LHCN-M2 (cell line): ENCODE results near the gene GALT. TPM values are rescaled to one million over a fixed set of nuclear protein-coding genes. Genes with fewer than 3 reads are reported as not detected.
A peak's percentile ranks its signal among the peaks of the same experiment; 100 is the strongest.
"Not testable (repeated sequence)": the region's sequence is repeated elsewhere in the genome, so short reads cannot be mapped to it uniquely, and the experiment has no call there.

Source experiments
- DNase-seq: peaks from one replicate; pipeline ENCODE4 v3.0.0-alpha.2; 2012; ENCODE audit warnings: low read depth
- total RNA-seq: library from RNA; depleted of rRNA; stranded (reverse); fragments of >200 nt; gene quantifications from 2 replicates; pipeline ENCODE4 v1.2.3, GENCODE V29; 2014

Gene GALT
- total RNA-seq, 1 experiment from 2014 or later = 29.6 TPM

DNA sequence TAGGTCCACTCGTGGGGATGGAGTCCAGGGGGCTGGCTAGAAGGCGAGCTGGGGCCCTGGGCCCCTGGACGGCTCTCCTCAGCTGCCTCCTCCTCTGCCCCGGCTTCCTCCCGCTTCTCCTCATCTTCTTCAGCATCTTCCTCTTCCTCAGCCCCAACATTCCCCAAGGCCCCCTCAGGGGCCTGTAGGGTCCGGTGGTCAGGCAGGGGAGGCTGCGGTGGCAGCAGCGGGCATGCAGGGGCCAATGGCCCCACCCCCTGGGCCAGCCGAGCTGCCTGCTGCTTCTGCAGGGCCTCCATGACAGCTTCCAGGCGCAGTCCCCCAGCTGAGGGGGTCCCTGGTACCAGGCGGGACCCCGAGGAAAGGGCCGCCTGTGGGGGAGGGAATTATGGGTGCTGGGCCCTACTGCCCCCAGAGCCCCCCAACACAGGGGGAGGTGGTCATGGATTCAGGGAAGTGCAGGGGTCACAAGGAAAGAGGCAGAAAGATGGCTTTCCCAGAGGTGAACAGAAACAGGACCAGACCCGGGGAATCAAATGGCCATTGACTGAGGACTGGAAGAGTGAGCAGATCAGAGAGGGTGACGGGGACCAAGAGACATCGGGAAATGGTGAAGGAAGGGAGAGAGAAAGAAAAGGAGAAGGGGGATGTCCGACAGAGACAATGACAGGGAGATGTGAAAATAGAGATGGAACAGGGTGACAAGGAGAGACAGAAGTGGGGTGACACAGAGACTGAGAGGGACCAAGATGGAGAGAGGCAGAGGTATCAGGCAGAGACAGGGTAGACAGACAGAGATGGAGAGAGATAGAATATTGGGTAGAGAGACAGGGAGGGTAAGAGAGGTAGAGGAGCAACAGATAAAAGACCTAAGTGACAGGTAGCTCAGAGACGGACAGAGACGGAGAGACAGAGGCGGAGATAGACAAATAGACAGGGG, 18.5 kb upstream of the GALT start:
- DNase-seq = no peak

DNA sequence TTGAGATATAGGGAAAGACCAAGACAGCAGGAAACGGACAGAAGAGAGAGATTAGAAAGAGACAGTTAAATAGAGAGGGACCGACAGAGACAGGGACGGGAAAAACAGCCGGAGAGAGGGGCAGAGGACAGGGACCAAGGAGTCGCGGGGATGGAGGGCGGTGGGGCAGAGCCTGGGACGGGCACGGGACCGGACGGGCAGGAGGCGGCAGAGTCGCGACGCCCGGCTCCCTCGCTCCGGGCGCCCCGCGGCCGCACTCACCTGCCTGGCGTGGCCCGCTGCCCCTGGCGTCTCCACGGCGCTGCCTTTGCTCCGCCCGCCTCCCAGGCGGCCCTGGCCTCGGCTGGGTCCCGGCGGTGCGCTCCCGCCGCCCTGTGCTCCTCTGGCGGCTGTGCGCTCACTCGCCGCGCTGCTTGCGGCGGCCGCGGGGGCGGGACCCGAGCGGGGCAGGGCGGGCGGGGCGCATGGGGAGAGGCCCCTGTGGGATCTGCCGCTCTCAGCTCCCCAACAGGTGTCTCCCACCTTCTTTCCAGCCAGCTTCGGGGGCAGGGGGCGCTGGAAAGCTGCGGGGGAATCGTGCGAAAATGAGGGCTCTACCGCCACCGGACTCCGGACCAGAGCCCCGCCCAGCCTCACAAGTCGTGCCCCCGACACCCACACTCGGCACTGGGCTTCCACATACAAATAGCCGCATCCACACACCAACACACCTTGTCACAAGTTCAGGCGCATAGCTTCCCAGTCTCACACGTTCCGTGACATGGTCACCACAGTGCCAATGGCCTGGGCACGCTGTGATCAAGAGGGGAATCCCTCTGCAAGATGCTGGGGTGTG, 17.6 kb upstream of the GALT start, which contains the start of gene ARID3C:
Gene ARID3C, minus strand, starts transcription at position 411 of the 835 bp plus-strand sequence. CDS start 1,052 bp downstream, outside the sequence.
- no peak for DNase-seq

DNA sequence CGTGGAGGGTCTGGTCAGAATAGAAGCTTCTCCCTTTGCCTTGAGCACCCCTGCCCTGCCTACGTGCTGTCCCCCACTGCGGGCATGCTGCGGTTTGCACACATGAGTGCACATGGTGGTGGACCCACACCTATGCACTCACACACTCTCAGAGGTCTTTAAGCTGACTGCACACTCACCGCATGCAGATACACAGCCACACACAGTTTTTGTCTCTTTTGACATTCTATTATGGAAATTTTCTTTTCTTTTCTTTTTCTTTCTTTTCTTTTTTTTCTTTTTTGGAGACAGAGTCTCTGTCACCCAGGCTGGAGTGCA, 17.0 kb upstream of the GALT start:
- DNase-seq = no peak

DNA sequence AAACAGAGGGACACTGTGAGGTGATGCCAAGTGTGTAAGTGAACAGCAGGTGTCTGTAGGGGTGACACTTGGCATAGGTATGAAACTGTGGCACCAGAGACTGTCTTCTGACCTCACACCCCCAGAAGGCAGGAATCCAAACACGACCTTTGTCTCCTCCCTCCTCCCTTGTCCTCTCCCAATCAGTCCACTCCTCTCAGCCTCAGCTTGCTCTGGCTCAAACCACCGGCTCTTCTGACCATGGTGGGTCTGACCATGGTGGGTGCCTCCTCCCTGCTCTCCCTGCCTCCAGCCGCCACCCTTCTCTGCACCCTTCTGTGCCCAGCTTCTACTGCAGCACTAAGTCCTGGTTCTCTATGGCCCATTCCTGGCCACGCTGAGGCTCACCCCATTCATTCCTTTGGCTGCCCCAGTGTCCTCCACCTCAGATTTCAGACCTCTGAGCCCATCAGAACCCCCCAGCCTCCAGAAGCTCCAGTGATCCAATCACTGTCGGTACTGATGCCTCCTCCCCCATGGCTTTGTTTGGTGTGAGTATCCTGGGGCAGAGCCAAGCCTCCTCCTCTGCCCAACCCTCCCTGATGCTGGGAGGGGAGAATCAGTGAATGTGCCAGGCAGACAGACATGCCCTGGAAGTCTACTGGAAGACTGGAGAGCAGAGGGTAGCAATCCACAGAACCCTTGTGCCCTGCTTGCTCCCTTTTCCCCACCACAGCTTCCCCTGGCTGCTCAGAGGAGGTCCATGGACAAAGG, 15.9 kb upstream of the GALT start:
- DNase-seq = no peak

DNA sequence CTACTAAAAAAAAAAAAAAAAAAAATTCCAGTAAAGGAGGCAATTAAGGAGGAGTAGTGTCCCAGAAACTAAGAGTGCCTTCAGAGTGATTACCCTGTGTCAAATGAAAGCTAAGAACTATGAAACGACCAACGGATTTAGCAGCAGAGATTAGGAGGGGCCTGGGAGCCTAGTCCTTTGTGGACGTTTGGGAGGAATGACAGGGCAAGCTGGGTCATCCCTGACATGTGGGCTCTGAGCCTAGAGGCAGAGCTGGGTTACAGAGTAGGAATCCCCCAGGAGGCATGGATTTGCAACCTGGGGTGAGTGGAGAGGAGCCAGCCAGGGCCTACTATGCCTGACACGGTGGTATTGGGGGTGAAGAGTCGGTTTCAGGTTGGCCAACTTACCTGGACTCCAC, 13.3 kb upstream of the GALT start:
- DNase-seq = no peak

DNA sequence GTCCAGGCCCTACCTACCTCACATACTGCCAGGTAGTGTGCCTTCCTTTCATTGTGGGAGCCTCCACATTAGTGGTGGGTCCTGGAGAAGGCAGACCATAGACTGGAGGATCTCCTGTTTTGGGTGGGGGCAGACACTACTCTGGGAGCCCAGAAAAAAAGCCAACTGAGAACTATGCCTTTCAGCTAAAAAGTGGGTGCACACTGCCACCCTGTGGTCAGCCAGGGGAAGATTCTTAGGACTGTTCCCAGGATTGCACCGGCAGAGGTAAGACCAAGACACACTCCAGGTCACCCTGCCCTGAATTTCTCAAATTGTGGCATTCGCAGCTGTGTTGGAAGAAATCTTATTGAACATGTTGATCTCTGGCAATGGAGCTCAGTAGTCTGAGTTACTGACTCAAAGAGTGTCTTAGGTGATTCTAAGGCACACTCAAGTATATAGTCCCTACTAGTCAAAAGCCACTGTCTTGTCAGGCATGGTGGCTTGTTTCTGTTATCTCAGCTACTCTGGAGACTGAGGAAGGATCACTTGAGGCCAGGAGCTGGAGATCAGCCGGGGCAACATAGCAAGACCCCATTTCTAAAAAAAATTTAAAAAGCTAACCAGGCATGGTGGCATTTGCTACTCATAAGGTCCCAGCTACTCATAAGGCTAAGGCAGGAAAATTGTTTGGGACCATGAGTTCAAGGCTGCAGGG, 12.5 kb upstream of the GALT start:
- DNase-seq = peak; percentile 48

DNA sequence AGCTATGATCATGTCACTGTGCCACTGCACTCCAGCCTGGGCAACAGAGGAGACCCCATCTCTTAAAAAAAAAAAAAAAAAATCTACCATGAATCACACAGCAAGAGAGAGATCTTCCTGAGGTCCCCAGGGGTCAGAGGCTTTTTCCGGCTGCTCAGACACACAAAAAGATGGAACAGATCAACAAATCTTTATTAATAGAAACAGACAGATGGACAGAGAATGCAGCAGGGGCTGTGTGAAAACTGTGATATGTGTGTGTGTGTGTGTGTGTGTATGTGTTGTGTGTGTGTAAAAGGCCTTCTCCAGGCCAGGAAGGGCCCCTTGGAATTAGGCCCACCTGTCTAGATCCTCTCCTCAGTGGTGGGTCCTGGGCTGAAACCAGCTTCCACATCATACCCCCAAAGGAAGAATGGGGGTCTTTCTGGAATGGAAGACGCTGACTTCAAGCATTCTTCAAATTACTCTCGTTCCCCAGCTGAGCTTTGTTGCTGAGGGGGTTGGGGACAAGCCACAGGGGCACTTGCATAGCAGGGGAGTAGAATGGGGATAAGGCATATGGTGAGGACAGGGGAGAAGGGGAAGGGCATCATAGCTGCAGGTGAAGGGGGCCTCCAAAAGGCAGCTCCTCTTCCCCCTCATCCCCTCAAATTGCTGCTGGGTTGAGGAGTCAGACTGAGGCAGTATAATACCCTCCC, 11.8 kb upstream of the GALT start:
- DNase-seq = no peak

DNA sequence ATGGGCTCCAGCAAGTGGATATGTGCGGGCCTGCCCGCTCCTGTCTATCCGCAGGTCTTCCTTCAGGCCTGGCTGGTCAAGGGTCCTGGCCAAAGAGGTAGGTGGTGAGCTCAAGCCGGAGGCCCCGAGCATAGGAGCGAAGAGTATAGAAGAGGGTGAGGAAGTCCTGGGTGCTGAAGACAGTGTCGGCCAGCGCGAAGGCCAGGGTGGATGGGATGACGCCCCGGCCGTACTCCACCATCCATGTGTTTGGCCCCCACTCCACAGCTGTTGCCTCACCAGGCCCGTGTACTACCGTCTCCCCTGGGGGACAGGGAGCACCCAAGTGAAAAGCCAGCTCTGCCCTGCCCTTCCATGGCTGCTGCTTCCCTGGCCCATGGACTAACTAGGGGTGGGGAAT, 10.9 kb upstream of the GALT start:
- DNase-seq = no peak

DNA sequence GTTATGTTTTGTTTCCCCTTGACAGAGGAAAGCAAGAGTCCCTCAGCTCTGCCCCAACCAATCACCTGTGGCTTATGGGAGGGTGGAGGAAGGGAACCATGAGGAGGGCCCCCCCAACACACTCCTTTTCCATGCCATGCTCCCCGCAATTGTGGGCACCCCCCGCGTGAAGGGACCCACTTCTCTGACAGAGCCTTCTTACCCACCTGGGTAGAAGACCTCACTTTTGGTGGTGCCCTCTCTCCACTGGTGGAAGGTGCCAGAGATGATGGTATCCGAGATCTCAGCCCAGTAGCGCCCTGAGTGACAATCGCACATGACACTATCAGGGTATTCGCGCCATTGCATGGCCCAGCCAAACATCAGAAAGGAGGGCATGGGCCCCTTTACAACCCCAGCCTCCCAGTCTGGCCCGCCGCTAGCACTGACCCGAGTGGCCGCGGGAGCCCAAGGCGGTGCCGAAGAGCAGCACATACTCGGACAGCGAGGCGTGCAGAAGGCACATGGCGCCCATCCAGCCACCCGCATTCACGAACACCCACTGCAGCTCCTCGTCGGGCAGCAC, 9.6 kb upstream of the GALT start:
- no peak for DNase-seq

DNA sequence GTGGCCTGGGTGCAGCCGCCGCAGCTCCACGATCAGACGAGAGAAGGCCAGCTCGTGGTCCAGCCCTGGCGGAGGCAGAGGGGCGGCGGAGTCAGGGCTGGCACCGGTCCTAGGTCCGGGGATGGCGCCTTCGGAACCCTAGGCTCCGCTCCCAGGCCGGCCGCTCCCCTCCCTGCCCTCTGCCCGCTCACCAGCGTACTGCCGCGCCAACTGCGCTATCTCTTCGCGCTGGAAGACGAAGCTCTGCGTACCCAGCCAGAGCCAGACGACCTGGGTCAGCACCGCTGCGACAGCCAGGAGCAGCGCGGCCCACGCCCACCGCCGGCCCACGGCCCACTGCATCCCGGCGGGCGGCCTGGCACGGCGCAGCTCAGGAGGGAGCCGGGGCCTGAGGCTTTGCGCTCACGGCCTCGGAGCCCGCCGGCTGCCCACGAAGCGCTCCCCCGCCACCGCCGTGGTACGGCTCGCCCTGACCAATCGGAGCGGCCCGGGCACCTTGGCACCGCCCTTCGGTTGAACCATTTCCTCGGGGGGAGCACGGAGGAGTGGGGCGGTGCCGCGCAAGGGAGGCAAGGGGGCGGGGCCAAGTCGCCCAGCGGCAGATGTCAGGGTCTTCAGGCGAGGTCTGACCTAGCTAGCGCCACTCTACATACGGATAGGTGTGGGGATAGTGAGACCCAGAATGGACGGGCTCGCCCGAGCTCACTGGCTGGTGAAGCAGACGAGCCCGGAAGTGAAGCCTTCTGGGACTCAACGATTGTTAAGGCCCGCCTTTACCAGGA, 8.9 kb upstream of the GALT start, which contains the start of gene SIGMAR1:
Gene SIGMAR1, minus strand, starts transcription at position 432 of the 782 bp plus-strand sequence. Its CDS starts 90 bp downstream, at position 342.
- DNase-seq = peak; percentile 90

DNA sequence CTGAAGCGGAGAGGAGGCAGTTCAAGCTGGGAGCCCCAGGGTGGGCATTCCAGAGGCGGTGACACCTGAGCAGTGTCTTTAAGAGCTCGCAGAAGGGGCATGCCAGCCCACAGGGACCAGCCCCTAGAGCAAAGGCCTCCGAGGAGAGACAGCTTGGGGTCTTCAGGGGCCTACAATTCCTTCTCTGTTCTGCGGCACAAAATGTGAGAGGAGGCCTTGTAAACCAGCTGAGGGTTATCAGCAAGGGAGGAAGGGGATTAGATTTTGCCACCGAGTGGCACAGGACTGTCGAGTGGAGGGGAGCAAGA, 8.4 kb upstream of the GALT start:
- no peak for DNase-seq

DNA sequence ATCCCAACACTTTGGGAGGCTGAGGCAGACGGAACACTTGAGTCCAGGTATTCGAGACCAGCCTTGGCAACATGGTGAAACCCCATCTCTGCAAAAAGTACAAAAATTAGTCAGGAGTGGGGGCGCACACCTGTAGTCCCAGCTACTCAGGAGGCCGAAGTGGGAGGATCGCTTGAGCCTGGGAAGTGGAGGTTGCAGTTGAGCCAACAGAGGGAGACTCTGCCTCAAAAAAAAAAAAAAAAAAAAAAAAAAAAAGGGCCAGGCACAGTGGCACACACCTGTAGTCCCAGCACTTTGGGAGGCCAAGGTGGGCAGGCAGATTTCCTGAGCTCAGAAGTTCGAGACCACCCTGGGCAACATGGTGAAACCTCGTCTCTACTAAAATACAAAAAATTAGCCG, 7.2 kb upstream of the GALT start:
- DNase-seq = not testable (repeated sequence)

DNA sequence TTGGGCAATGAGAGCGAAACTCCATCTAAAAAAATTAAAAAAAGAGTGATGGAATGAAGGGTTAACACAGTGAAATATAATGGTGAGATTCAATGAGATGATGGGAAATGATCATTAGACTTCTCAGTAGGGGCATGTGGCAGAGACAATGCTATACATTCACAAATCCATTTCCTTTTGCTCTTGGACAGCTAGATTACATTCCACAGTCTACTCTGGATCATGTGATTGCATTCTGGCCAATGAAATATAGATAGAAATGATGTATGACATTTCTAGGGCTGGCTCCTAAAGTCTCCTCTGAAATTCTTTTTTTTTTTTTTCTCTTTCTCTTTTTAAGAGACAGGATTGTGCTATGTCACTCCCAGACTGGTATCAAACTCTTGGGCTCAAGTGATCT, 3.8 kb upstream of the GALT start:
- DNase-seq = no peak

DNA sequence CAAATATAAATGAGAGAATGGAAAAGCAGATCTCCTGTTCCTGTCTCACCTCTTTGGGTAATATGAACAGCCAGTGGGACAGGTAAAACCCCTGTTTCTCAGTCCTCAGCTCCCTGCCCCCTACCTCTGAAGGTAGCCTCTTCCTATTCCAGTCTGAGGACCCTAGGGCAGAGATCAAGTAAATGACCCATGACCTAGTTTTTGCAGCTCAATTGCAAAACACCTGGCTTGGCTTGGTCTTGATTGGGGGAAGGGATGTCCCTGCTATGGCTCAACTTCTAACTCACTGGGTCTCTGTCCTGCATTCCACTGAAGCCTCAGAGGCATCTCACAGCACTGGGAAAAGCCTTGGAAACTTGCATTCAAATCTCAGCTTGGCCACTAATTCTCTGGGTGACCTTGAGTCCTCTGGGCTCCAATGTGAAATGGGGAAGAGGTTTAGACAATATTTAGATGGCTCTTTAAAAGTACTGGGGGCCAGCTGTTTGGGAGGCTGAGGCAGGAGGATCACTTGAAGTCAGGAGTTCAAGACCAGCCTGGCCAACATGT, 1.6 kb upstream of the GALT start:
- no peak for DNase-seq

DNA sequence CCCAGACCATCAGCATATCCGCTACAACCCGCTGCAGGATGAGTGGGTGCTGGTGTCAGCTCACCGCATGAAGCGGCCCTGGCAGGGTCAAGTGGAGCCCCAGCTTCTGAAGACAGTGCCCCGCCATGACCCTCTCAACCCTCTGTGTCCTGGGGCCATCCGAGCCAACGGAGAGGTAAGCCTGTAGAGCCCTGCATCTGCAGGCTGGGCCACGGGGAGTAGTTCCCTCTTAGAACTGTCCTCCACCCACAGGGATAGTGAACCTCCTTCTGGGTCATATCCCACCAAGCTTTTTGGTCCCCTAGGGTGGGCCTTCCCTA, 569 bp downstream of the GALT start:
- DNase-seq = no peak

DNA sequence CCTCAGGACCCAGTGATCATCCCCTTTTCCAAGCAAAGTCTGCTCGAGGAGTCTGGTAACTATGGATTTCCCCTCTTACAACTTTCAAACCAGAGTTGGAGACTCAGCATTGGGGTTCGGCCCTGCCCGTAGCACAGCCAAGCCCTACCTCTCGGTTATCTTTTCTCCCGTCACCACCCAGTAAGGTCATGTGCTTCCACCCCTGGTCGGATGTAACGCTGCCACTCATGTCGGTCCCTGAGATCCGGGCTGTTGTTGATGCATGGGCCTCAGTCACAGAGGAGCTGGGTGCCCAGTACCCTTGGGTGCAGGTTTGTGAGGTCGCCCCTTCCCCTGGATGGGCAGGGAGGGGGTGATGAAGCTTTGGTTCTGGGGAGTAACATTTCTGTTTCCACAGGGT, 1.2 kb downstream of the GALT start:
- DNase-seq = no peak

DNA sequence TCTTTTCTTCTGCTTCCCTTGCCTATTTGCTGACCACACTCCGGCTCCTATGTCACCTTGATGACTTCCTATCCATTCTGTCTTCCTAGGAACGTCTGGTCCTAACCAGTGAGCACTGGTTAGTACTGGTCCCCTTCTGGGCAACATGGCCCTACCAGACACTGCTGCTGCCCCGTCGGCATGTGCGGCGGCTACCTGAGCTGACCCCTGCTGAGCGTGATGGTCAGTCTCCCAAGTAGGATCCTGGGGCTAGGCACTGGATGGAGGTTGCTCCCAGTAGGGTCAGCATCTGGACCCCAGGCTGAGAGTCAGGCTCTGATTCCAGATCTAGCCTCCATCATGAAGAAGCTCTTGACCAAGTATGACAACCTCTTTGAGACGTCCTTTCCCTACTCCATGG, 2.2 kb downstream of the GALT start:
- DNase-seq = no peak

DNA sequence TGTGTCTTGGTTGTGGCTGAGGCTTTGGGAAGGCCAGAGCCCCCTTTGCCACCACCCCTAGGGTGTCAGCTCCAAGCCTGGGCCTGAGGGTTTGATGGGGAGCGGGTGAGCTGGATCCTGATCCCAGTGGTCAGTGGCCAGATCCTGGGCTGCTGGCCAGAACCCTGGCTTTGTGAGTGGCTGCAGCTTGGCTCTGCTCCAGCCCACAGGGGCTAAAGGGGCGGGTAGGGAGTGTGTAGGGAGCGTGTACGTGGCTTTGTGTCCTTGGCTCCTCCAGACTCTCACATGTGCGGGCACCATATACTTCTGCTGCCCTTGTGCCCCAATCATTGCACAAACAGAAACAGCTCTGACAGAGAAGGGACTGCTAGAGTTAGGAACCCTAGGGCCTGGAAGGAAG, 4.3 kb downstream of the GALT start:
- peak; percentile 37 for DNase-seq

DNA sequence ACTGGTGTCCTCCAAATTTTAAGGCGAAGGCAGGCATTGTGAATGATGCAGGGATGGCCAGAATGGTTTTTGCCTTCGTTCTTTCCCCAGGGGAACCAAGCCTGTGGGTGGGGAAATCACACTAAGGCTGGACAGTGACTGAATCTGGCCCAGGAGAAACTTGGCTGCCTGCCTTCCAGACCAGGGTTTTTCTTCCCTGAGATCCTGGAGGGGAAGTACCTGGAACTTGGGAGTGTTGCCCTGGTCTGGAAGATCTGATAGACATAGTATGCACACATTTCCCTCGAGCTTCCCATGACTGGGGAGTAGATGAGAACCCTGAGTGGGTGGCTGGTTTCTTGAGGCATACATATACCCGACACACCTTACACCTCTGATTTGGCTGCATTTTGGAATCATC, 4.8 kb downstream of the GALT start:
- no peak for DNase-seq
